Body of pancreas (tissue), 4 donors: ENCODE results near the gene TAF11L10. TPM values are rescaled to one million over a fixed set of nuclear protein-coding genes. Genes with fewer than 3 reads are reported as not detected.
"Not testable (repeated sequence)": the region's sequence is repeated elsewhere in the genome, so short reads cannot be mapped to it uniquely, and the experiment has no call there.

Experiments used
- ATAC-seq: fragments of 150-250 bp; one replicate; pipeline ENCODE4 v1.9.1; 2016
- DNase-seq, 4 donors: peaks; one replicate each; pipeline ENCODE4 v3.0.0-alpha.2; 2019
- H3K27ac ChIP-seq, 4 donors: fragments of 200-600 bp; sonication (generic); 1 replicate in 3 of 4; 2 replicates in 1 of 4; pipeline versions ENCODE4 v1.5.1 to v1.6.1; 2016 to 2019; ENCODE audit warnings: mild to moderate bottlenecking in 1 of 4, mixed read lengths in 1 of 4, moderate library complexity in 1 of 4
- H3K27me3 ChIP-seq, 2 donors: fragments of 200-600 bp; sonication (generic); one replicate each; pipeline ENCODE4 v1.6.0; 2016; ENCODE audit warnings: mild to moderate bottlenecking in 1 of 2
- H3K36me3 ChIP-seq, 2 donors: fragments of 200-600 bp; sonication (generic); replicated peaks in 1 of 2; 2 replicates each; pipeline ENCODE4 v1.5.1; 2016; ENCODE audit warnings: low read depth in 2 of 2; ENCODE audit not compliant: insufficient read depth in 1 of 2
- H3K4me1 ChIP-seq: fragments of 200-600 bp; sonication (generic); one replicate; pipeline ENCODE4 v1.6.0; 2016
- H3K4me3 ChIP-seq, 2 donors: fragments of 200-600 bp; sonication (generic); 1 replicate in 1 of 2; 2 replicates in 1 of 2; pipeline ENCODE4 v1.5.1; 2016 to 2019
- H3K9me3 ChIP-seq, 3 donors: fragments of 200-600 bp; sonication (generic); 1 replicate in 2 of 3; 2 replicates in 1 of 3; pipeline ENCODE4 v1.5.1; 2016
- CTCF ChIP-seq, 7 experiments: fragments of 450-650 bp in 4 of 7; fragments of 200-600 bp in 3 of 7; sonication (generic) in 3 of 7; IDR thresholded peaks; one replicate each; pipeline ENCODE4 v1.5.1; 2016 to 2019; ENCODE audit warnings: antibody characterized with exemption in 7 of 7
- POLR2A ChIP-seq, 3 donors: fragments of 450-650 bp; IDR thresholded peaks; one replicate each; pipeline ENCODE4 v1.6.1; 2016; ENCODE audit warnings: antibody characterized with exemption in 3 of 3, mild to moderate bottlenecking in 2 of 3
- WGBS, 2 donors: methylation state at CpG; one replicate each; pipeline ENCODE4 v1.1.5; 2017; 5-methylcytosine and 5-hydroxymethylcytosine counted together
- intact Hi-C: fragments of 100-400 bp; cut with DNase I; formaldehyde crosslinking; loops from one replicate; pipeline ENCODE4 v1.15.1; 2023
- total RNA-seq, 2 donors: library from RNA; depleted of rRNA; stranded (reverse); fragments of >200 nt; gene quantifications; one replicate each; pipeline ENCODE4 v1.1.0, GENCODE V29; 2016

TAF11L10 gene
- not detected for total RNA-seq

GRCh38 chr5:17597728-17598127, at the start of gene TAF11L10:
Gene TAF11L10, minus strand, starts transcription at chr5:17597828.
- H3K9me3 ChIP-seq, H3K27ac ChIP-seq, H3K4me1 ChIP-seq, ATAC-seq, intact Hi-C loops, H3K27me3 ChIP-seq, DNase-seq, H3K36me3 ChIP-seq, H3K4me3 ChIP-seq: not testable (repeated sequence)
- WGBS, 2 donors = no CpG with 5 or more reads among the region's 15 CpGs

DNA sequence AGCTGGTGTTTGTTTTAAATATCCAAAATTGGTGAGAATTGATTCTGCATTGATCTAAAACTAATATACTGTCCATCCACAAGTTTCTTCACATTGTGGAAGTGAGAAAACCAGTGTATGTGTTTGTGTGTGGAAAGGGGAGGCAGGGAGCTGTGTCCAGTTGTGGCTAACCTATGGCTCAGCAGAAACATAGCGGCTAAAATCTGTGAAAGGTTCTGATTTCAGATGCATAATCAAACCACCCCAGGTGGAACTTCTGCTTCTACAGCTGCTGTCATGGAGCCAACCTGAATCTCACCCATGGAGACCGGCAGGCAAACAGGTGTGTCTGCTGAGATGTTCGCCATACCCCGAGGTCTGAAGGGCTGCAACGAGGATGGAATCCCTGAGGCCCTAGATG, 36.5 kb upstream of the TAF11L10 start, which contains the start of gene TAF11L14:
TAF11L14 (plus strand) TSS at position 301 of the 400 bp plus-strand sequence.
- Histone ChIP-seq H3K27me3 (no peaks in the 10 kb centered on the region), H3K36me3 (no peaks in the 10 kb centered on the region), H3K4me3 (no peak within 1 kb of the TSS), H3K9me3 (no peaks in the 10 kb centered on the region), H3K4me1 (no peaks in the 10 kb centered on the region), H3K27ac (no peak within 1 kb of the TSS)
- no peak for ATAC-seq
- no peak for DNase-seq
- TF ChIP-seq CTCF (IDR thresholded peaks at IDR 0.05) (no peak), POLR2A (IDR thresholded peaks at IDR 0.05) (no peak)
- intact Hi-C loops = no loop called here
- 44 to 68% methylated on average over 3 to 5 of the region's 5 CpGs for WGBS, 2 donors

- H3K9me3 ChIP-seq, H3K4me1 ChIP-seq, H3K4me3 ChIP-seq, DNase-seq, H3K36me3 ChIP-seq, ATAC-seq, intact Hi-C loops, H3K27ac ChIP-seq, H3K27me3 ChIP-seq: not testable (repeated sequence)
- WGBS, 2 donors = 71 to 94% methylated on average over 5 to 9 of the region's 12 CpGs
Observed at GRCh38 chr5:17631788-17632187, 34.2 kb upstream of the TAF11L10 start, which contains the start of gene TAF11L13. Gene TAF11L13, plus strand, starts transcription at chr5:17632088.

DNA sequence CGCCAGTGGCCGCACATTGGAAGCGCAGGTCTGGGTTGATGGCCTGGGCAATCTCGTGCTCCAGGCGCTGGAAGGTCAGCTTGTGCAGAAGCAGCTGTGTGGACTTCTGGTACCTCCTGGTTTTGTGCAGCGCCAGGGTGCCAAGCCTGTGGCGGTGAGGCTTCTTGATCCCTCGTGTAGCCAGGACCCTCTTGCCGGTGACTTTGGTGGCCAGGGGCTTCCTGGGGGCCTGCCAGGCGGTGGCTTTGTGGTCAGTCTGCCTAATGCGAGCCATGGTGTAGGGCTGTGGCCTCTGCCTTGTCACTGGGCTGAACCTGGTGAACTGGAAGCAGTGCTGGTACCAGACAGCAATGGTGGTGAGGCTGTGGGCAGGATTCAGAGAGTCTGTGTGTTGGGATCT, 28.1 kb upstream of the TAF11L10 start:
- Histone ChIP-seq H3K4me1 (no peaks in the 10 kb centered on the region), H3K27ac (no peak overlapping the region), H3K9me3 (no peaks in the 10 kb centered on the region), H3K27me3 (no peaks in the 10 kb centered on the region), H3K36me3 (no peaks in the 10 kb centered on the region), H3K4me3 (no peak overlapping the region)
- intact Hi-C loops = no loop called here
- ATAC-seq (no peak), DNase-seq (no peak)
- 88% methylated on average over 11 of the region's 11 CpGs; no CpG with 5 or more reads in 1 of the 2 donors for WGBS, 2 donors
- no peak for TF ChIP-seq POLR2A (IDR thresholded peaks at IDR 0.05)
- TF ChIP-seq CTCF (IDR thresholded peaks at IDR 0.05) = no peak

- Histone ChIP-seq H3K4me3 (no peak overlapping the region), H3K4me1 (no peaks in the 10 kb centered on the region), H3K36me3 (no peaks in the 10 kb centered on the region), H3K9me3 (no peaks in the 10 kb centered on the region), H3K27ac (no peak overlapping the region), H3K27me3 (no peaks in the 10 kb centered on the region)
- TF ChIP-seq CTCF (IDR thresholded peaks at IDR 0.05) = no peak
- no peak for TF ChIP-seq POLR2A (IDR thresholded peaks at IDR 0.05)
- WGBS, 2 donors = 64 to 91% methylated on average over 6 to 15 of the region's 17 CpGs
- intact Hi-C loops = no loop called here
- ATAC-seq = no peak
- DNase-seq = no peak
Observed at GRCh38 chr5:17620627-17621026, 23.0 kb upstream of the TAF11L10 start.

GRCh38 chr5:17619354-17619753, 21.7 kb upstream of the TAF11L10 start:
- H3K9me3 ChIP-seq = no peaks in the 10 kb centered on the region
- H3K4me1 ChIP-seq = no peaks in the 10 kb centered on the region
- DNase-seq = no peak
- TF ChIP-seq CTCF (IDR thresholded peaks at IDR 0.05) = no peak
- no peak for TF ChIP-seq POLR2A (IDR thresholded peaks at IDR 0.05)
- H3K36me3 ChIP-seq = no peaks in the 10 kb centered on the region
- no peak for ATAC-seq
- H3K27me3 ChIP-seq = no peaks in the 10 kb centered on the region
- WGBS, 2 donors = 77 to 87% methylated on average over 3 of the region's 3 CpGs
- no peak overlapping the region for H3K27ac ChIP-seq
- no peak overlapping the region for H3K4me3 ChIP-seq
- intact Hi-C loops = no loop called here
